Mononuclear cell (primary cell): ENCODE results near the gene PAFAH2. TPM values are rescaled to one million over a fixed set of nuclear protein-coding genes. Genes with fewer than 3 reads are reported as not detected.

ENCODE experiments used
- H3K27me3 ChIP-seq: 2 replicates; pipeline ENCODE4 v1.6.0; 2011; ENCODE audit warnings: low read length, control low read depth; ENCODE audit not compliant: insufficient read depth
- H3K4me1 ChIP-seq: 2 replicates; pipeline ENCODE4 v1.5.1; 2011; ENCODE audit warnings: mild to moderate bottlenecking, low read length, control low read depth; ENCODE audit not compliant: insufficient read depth
- H3K4me3 ChIP-seq: 2 replicates; pipeline ENCODE4 v1.5.1; 2011; ENCODE audit warnings: mild to moderate bottlenecking, low read length, moderate library complexity
- H3K9me3 ChIP-seq: 2 replicates; pipeline ENCODE4 v1.5.1; 2011; ENCODE audit warnings: low read depth, mild to moderate bottlenecking, control low read depth, low read length
- total RNA-seq: library from RNA; depleted of rRNA; stranded (reverse); fragments of >200 nt; gene quantifications from one replicate; pipeline ENCODE4 v1.2.3, GENCODE V29; 2012

Gene PAFAH2
- total RNA-seq, 1 donor, result 5.8 TPM

GRCh38 chr1:26023009-26023408, 25.1 kb upstream of the PAFAH2 start:
- no peaks in the 10 kb centered on the region for H3K4me1 ChIP-seq
- H3K27me3 ChIP-seq, result no peaks in the 10 kb centered on the region
- H3K4me3 ChIP-seq, result no peak overlapping the region
- H3K9me3 ChIP-seq, result no peaks in the 10 kb centered on the region

- H3K4me3 ChIP-seq, result no peak overlapping the region
- H3K4me1 ChIP-seq, result peaks cover 4% of the 10 kb centered on the region
- no peaks in the 10 kb centered on the region for H3K9me3 ChIP-seq
- no peaks in the 10 kb centered on the region for H3K27me3 ChIP-seq
Observed at GRCh38 chr1:26022404-26022779, 24.5 kb upstream of the PAFAH2 start.

DNA sequence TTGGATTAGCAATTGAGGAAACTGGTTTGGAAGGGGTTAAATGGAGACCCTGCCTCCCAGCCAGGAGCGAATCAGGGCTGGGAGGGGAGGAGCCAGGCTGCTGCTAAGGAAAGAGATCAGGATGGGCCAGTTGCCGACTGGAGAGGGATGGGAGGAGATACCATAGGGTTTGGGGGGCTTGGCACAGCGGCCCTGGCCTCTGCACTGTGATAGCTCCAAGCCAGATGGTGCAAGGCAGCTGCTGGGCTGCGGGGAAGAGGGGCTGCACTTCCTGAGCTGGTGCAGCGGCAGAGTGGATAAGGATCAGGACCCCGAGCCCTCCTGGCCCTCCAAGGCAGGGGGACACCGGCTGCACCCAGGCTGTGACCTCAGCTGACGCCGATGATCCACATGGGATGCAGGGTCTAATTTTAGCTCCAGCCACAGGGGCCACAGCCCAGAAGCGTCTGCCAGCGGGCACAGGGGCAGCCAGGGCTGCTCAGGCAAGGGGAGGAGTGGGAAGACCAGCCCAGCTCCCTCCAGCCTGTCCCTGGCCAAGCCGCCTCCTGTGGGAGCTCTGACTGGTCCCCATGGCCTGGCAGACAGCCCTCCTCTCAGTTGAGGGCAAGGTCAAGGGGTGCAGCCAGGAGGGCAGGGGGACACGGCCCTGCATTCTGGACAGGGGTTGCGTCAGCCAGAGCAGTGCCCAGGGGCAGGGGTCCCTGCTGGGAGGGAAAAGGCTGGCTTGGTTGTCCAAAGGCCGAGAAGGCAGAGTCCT, 24.0 kb upstream of the PAFAH2 start, which contains the start of gene EXTL1:
Gene EXTL1, plus strand, starts transcription at position 129 of the 757 bp plus-strand sequence. CDS start 872 bp downstream, outside the sequence.
- Histone ChIP-seq H3K4me3 (no peak within 1 kb of the TSS), H3K4me1 (peaks cover 9% of the 10 kb centered on the region), H3K9me3 (no peaks in the 10 kb centered on the region), H3K27me3 (no peaks in the 10 kb centered on the region)

GRCh38 chr1:26020941-26021646, 23.2 kb upstream of the PAFAH2 start:
- H3K9me3 ChIP-seq, result no peaks in the 10 kb centered on the region
- H3K4me1 ChIP-seq, result peaks cover 17% of the 10 kb centered on the region
- H3K4me3 ChIP-seq, result no peak overlapping the region
- no peaks in the 10 kb centered on the region for H3K27me3 ChIP-seq

DNA sequence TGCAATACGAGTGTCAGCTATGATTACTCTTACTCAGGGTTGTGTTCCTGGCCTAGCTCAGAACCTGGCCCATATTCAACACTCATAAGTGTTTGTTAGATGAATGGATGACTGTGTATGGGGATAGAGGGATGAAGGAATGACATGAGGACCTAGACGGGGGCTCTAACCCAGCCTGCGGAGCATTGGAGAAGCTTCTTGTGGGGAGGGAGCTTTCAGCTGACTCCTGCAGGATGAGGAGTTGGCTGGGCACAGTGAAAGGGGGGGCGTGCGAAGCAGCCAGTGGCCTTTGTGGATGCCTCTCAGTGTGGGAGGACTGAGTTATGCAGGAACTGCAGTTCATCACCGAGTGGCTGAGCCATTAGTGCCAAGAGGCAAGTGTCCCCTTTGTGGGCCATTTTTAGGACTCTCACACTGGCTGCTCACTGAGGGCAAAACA, 22.5 kb upstream of the PAFAH2 start:
- H3K9me3 ChIP-seq, result no peaks in the 10 kb centered on the region
- peaks cover 24% of the 10 kb centered on the region for H3K4me1 ChIP-seq
- no peaks in the 10 kb centered on the region for H3K27me3 ChIP-seq
- no peak overlapping the region for H3K4me3 ChIP-seq

- H3K27me3 ChIP-seq, result no peaks in the 10 kb centered on the region
- H3K4me3 ChIP-seq, result no peak overlapping the region
- peaks cover 30% of the 10 kb centered on the region for H3K4me1 ChIP-seq
- no peaks in the 10 kb centered on the region for H3K9me3 ChIP-seq
Observed at GRCh38 chr1:26019641-26020315, 21.9 kb upstream of the PAFAH2 start.

DNA sequence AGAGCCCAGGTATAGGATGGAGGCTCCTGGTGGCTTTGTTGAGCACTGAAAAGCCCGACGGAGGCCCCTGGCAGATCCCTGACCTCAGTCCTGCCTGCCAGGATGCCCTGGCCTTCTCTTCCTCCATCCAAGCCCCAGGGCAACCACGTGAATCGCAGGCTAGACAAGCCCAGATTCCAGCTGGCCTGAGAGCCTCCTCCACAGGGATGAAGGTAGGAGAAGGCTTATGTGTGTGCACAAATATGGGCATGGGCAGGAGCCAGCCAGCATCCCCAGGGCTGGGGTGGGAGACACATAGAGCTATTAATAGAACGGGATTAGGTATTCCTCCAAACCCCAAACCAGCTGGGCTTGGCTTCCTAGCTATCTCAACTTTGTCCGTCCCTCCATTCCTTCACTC, 19.7 kb upstream of the PAFAH2 start:
- Histone ChIP-seq H3K4me3 (no peak overlapping the region), H3K4me1 (peaks cover 35% of the 10 kb centered on the region), H3K27me3 (no peaks in the 10 kb centered on the region), H3K9me3 (no peaks in the 10 kb centered on the region)

GRCh38 chr1:26016953-26017545, 19.2 kb upstream of the PAFAH2 start:
- no peaks in the 10 kb centered on the region for H3K27me3 ChIP-seq
- H3K4me3 ChIP-seq, result no peak overlapping the region
- H3K9me3 ChIP-seq, result no peaks in the 10 kb centered on the region
- H3K4me1 ChIP-seq, result peaks cover 35% of the 10 kb centered on the region

DNA sequence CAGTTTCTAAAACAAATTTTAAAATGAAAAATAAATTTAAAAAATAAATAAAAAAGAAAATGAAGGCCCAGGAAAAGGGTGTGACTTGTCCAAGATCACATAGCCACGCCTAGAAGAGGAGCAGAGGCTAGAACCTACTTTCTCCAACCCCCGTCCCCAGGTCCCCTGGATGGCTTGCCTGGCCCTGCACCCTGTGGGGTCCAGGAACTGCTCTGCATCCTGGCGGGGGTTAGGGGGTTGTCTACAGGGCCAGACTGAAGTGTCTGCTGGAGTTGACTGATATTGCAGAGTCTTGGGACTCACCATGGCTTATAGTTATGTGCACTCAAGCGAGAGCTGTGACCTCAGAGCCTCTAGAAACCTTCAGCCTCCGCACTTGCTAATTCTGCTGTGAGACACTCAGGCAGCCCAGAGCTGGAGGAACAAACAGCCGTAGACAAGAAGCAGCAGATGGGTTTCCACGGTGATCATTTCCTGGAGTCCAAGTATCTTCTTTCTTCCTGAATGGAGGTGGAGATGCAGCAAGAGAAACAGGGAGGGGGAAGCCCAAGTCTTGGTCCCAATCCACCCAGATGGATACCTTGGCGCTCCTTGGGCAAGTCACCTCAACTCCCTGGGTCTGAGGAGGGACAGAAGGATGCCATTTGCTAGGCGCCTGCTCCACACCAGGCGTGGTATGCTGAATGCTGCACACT, 18.5 kb upstream of the PAFAH2 start:
- Histone ChIP-seq H3K4me3 (no peak overlapping the region), H3K9me3 (no peaks in the 10 kb centered on the region)

DNA sequence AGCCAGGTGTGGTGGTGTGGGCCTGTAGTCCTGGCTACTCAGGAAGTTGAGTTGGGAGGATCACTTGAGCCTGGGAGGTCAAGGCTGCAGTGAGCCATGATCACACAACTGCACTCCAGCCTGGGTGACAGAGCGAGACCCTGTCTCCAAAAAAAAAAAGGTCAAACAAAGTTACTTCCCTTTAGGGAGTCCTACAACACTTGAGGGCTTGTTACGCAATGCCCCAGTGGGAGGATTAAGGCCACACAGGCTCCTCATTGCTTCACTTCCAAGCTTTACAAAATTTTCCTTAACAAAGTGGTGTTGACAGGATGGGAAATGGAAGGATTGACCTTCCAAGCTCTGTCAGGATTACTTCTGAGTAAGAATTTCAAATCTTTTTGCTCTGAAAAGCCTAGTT, 17.5 kb upstream of the PAFAH2 start:
- peaks cover 35% of the 10 kb centered on the region for H3K4me1 ChIP-seq

More for the DNA sequence above, 18.5 kb upstream of the PAFAH2 start:
- no peaks in the 10 kb centered on the region for H3K27me3 ChIP-seq
- H3K4me1 ChIP-seq, result peaks cover 35% of the 10 kb centered on the region

DNA sequence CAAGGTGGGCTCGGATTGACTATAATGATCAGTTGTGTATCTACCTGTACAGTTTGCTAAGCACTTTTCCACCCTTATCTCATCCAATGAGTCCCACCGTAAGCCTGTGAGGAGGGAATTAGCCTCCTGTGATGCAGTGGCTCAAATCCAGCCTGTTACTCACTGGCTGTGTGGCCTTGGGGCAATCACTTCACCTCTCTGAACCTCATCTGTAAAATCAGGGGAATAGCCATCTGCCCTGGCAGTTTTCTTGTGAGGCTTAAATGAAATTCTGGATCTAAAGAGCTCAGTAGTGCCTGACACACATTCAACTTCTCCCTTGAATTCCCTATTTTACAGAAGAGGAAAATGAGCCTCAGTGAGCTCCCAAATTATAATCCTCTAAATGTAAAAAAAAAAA, 16.3 kb upstream of the PAFAH2 start:
- H3K9me3 ChIP-seq, result no peaks in the 10 kb centered on the region

More for the DNA sequence above, 17.5 kb upstream of the PAFAH2 start:
- H3K4me3 ChIP-seq, result no peak overlapping the region
- H3K27me3 ChIP-seq, result no peaks in the 10 kb centered on the region
- no peaks in the 10 kb centered on the region for H3K9me3 ChIP-seq

GRCh38 chr1:26012864-26013263, 15.0 kb upstream of the PAFAH2 start:
- Histone ChIP-seq H3K27me3 (no peaks in the 10 kb centered on the region), H3K9me3 (no peaks in the 10 kb centered on the region), H3K4me3 (no peak overlapping the region), H3K4me1 (peaks cover 35% of the 10 kb centered on the region)

More for the DNA sequence above, 16.3 kb upstream of the PAFAH2 start:
- Histone ChIP-seq H3K27me3 (no peaks in the 10 kb centered on the region), H3K4me3 (no peak overlapping the region), H3K4me1 (peaks cover 35% of the 10 kb centered on the region)

GRCh38 chr1:26010825-26011224, 13.0 kb upstream of the PAFAH2 start:
- H3K27me3 ChIP-seq, result no peaks in the 10 kb centered on the region

DNA sequence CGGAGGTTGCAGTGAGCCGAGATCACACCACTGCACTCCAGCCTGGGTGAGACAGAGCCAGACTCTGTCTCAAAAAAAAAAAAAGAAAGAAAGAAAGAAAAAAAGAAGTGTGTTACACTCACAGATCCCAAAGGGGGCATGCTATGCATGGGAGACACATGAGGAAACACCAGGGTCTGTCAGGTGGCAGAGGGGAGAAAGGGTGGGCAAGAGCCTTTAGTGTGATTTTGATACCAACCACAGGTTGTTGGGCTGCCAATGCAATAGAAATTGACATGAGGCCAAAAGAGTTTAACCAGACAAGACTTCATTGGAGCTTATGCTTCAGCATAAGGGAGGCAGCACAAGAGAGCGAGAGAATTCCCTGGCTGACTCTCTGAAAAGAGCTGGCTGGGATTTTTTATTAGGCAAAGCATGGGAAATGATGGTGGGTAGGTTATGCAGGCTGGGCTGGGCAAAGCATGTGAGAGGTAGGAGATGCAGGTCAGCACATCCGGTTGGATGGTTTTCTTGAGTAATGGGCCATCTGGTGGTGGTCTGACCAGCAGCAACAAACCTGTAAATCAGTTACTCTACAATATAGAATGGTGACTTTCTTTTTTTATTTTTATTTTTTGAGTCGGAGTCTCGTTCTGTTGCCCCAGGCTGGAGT, 12.1 kb upstream of the PAFAH2 start:
- H3K4me3 ChIP-seq, result no peak overlapping the region
- H3K9me3 ChIP-seq, result no peaks in the 10 kb centered on the region
- no peaks in the 10 kb centered on the region for H3K27me3 ChIP-seq
- H3K4me1 ChIP-seq, result peaks cover 7% of the 10 kb centered on the region

More at GRCh38 chr1:26010825-26011224, 13.0 kb upstream of the PAFAH2 start:
- H3K4me1 ChIP-seq, result peaks cover 16% of the 10 kb centered on the region
- no peak overlapping the region for H3K4me3 ChIP-seq
- H3K9me3 ChIP-seq, result no peaks in the 10 kb centered on the region
